ENCODE results near the gene PAOX.

The PAOX gene

DNA sequence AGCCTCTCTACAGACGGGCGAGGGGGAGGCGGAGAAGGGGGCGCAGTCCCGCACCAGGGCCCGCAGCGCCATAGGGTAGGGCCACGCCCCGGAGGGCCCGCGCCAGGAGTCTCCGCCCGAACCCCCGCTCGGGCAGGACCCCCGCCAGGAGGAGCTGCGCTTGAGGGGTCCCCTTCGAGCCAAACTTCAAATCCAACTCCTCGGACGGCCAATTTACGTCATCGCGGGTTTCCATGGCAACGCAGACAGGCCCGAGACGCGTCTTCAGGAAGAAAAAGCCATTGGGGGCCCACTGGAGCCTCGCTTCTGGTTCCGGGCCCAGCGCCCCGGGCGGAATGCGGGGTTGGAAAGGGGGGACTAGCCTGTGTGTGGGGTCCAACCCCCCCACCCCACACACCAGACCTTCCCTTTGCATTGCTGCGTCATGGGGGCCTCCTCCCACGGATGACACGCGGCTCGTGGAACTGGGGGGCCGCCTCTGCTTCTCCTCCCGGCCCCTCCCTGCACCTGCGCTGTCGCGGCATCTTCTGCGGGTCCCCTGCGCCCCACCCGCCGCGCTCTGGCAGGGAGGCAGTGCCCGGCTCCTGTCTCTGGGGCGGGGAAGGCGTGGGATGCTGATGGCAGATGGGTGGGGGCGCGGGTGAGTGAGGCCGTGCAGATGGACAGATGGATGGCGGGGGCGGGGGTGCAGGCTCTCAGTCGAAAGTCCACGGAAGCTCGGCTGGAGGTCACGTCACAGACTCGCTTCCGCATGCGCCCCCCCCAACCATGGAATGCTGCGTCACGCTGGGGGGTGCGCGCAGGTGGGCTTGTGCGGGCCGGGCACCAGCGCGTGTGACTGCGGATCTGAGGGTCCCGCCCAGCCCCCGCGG, 43.6 kb upstream of the PAOX start:
- no peaks in the 10 kb centered on the region for H3K79me2 ChIP-seq (ENCODE audit: control insufficient read depth, insufficient read depth, low read length, poor library complexity)
- H3K36me3 ChIP-seq (ENCODE audit: control insufficient read depth in 1 of 2, insufficient read depth in 2 of 2, low read length in 2 of 2): no peaks in the 10 kb centered on the region
- no peak overlapping the region for H2AFZ ChIP-seq (ENCODE audit: insufficient read depth, low read length, poor library complexity)
- no peak overlapping the region for H3K18ac ChIP-seq (ENCODE audit: low read length)
- no peak overlapping the region for H4K91ac ChIP-seq (ENCODE audit: low read depth, low read length)
- no peak overlapping the region for H3K4me3 ChIP-seq (ENCODE audit: low read depth, low read length)
- no peak overlapping the region for H4K8ac ChIP-seq (ENCODE audit: low read depth, low read length)
- no CpG with 5 or more reads among the region's 75 CpGs for WGBS (ENCODE audit: extremely low coverage, insufficient coverage, insufficient read length)
- H4K12ac ChIP-seq (ENCODE audit: low read depth, low read length): no peak overlapping the region
- peaks cover 0 to 3% of the 10 kb centered on the region in 2 experiments for H3K4me1 ChIP-seq (ENCODE audit: control insufficient read depth in 1 of 2, insufficient read depth in 2 of 2, low read length in 2 of 2)
- no peak overlapping the region for H3K14ac ChIP-seq (ENCODE audit: low read length)
- no peak overlapping the region for H3K27ac ChIP-seq (ENCODE audit: low read depth, low read length)
- H2AK5ac ChIP-seq (ENCODE audit: low read length): no peak overlapping the region
- H3K4ac ChIP-seq (ENCODE audit: low read depth, low read length): no peak overlapping the region
- H3K27me3 ChIP-seq (ENCODE audit: insufficient read depth, low read length): peaks cover 45% of the 10 kb centered on the region
- H3K79me1 ChIP-seq (ENCODE audit: low read length): no peaks in the 10 kb centered on the region
- H3K9me3 ChIP-seq (ENCODE audit: insufficient read depth, low read depth, low read length): peaks cover 42% of the 10 kb centered on the region
- no peak overlapping the region for H3K23ac ChIP-seq (ENCODE audit: low read length)
- H3K4me2 ChIP-seq (ENCODE audit: low read length): peak overlapping the region; percentile 27
- H2BK12ac ChIP-seq (ENCODE audit: low read length): no peak overlapping the region
- H2BK5ac ChIP-seq (ENCODE audit: low read depth, low read length, poor library complexity): no peak overlapping the region
- H3K9ac ChIP-seq (ENCODE audit: low read length): no peak overlapping the region
- no peak overlapping the region for H2BK120ac ChIP-seq (ENCODE audit: insufficient read depth, low read length, poor library complexity)
- peak in 1 of 2 donors; percentile 51 for DNase-seq

DNA sequence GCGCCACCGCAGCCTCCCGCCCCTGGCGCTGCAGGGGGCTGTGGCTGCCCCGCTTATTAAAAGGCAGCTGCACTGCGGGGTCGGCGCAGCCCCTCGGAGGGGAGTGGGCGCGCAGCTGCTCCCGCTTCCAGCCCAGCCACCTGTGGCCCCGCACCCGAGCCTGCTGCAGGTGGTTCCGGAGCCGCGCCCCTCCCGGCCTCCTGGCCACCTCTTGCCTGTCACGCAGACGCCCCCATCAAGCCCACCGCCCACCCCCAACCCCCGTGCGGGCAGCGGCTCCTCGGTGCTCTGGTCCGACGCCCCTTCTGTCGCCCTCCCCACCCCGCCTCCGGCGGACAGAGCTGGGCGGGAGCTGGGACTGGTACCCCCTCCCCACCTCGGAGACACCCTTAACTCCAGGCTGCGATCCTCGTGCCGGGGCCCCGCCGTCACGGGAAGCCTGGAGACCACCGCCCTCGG, 42.9 kb upstream of the PAOX start:
- Histone ChIP-seq H3K79me1 (ENCODE audit: low read length) (no peaks in the 10 kb centered on the region), H3K4me1 (ENCODE audit: control insufficient read depth in 1 of 2, insufficient read depth in 2 of 2, low read length in 2 of 2) (peaks cover 0 to 3% of the 10 kb centered on the region in 2 experiments), H3K9ac (ENCODE audit: low read length) (no peak overlapping the region), H3K4me3 (ENCODE audit: low read depth, low read length) (no peak overlapping the region), H3K23ac (ENCODE audit: low read length) (no peak overlapping the region), H3K36me3 (ENCODE audit: control insufficient read depth in 1 of 2, insufficient read depth in 2 of 2, low read length in 2 of 2) (no peaks in the 10 kb centered on the region), H2AFZ (ENCODE audit: insufficient read depth, low read length, poor library complexity) (no peak overlapping the region), H4K12ac (ENCODE audit: low read depth, low read length) (no peak overlapping the region), H3K18ac (ENCODE audit: low read length) (no peak overlapping the region), H4K8ac (ENCODE audit: low read depth, low read length) (no peak overlapping the region), H3K14ac (ENCODE audit: low read length) (no peak overlapping the region), H3K79me2 (ENCODE audit: control insufficient read depth, insufficient read depth, low read length, poor library complexity) (no peaks in the 10 kb centered on the region), H3K4me2 (ENCODE audit: low read length) (no peak overlapping the region), H3K9me3 (ENCODE audit: insufficient read depth, low read depth, low read length) (peaks cover 42% of the 10 kb centered on the region), H2BK12ac (ENCODE audit: low read length) (no peak overlapping the region), H2BK120ac (ENCODE audit: insufficient read depth, low read length, poor library complexity) (no peak overlapping the region), H3K27me3 (ENCODE audit: insufficient read depth, low read length) (peaks cover 45% of the 10 kb centered on the region), H4K91ac (ENCODE audit: low read depth, low read length) (no peak overlapping the region), H2BK5ac (ENCODE audit: low read depth, low read length, poor library complexity) (no peak overlapping the region), H3K27ac (ENCODE audit: low read depth, low read length) (no peak overlapping the region), H3K4ac (ENCODE audit: low read depth, low read length) (no peak overlapping the region), H2AK5ac (ENCODE audit: low read length) (no peak overlapping the region)
- DNase-seq: no peak
- WGBS (ENCODE audit: extremely low coverage, insufficient coverage, insufficient read length): no CpG with 5 or more reads among the region's 41 CpGs

DNA sequence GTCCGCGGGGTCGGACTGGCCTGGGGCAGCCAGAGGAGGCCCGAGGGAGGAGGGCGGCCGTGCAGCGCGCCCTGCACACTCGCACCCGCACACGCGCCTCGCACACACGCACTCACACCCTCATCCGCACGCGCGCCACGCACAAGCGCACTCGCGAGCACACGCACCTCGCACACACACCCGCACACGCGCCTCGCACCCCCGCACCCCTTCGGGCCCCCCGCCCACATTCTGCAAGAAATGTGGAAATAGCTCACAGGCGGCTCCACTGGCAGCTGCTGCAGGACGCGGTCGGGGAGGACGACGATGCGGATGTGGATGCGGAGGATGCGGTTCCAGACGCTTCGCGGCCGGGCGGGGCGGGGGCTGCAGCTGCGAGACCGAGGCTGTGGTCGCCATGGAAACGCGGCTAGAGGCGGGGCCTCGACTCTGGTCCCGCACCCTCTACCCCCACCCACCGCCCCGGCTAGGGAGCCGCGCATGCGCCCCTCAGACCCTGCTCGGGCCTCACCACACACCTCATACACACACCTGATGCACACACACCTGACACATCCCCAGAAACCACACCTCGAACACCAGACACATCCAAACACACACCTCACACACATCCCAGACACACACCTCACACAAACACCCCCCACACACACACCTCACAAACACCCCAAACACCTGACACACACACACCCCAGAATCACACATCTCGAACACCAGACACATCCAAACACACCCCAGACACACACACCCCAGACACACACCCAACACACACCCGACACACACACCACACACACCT, 42.3 kb upstream of the PAOX start, which contains the start of gene CALY:
Gene CALY (minus strand): TSS at position 320 of the 793 bp plus-strand sequence. CDS start 7,907 bp downstream, outside the sequence.
- H3K4me3 ChIP-seq (ENCODE audit: low read depth, low read length): peak within 1 kb of the TSS; percentile 53
- H3K27ac ChIP-seq (ENCODE audit: low read depth, low read length): no peak within 1 kb of the TSS
- H3K14ac ChIP-seq (ENCODE audit: low read length): no peak within 1 kb of the TSS
- no peak within 1 kb of the TSS for H2AFZ ChIP-seq (ENCODE audit: insufficient read depth, low read length, poor library complexity)
- DNase-seq: no peak
- no peaks in the 10 kb centered on the region for H3K79me1 ChIP-seq (ENCODE audit: low read length)
- peaks cover 0 to 3% of the 10 kb centered on the region in 2 experiments for H3K4me1 ChIP-seq (ENCODE audit: control insufficient read depth in 1 of 2, insufficient read depth in 2 of 2, low read length in 2 of 2)
- H3K9me3 ChIP-seq (ENCODE audit: insufficient read depth, low read depth, low read length): peaks cover 42% of the 10 kb centered on the region
- H3K79me2 ChIP-seq (ENCODE audit: control insufficient read depth, insufficient read depth, low read length, poor library complexity): no peaks in the 10 kb centered on the region
- H2BK5ac ChIP-seq (ENCODE audit: low read depth, low read length, poor library complexity): no peak within 1 kb of the TSS
- H4K91ac ChIP-seq (ENCODE audit: low read depth, low read length): no peak within 1 kb of the TSS
- no peak within 1 kb of the TSS for H4K12ac ChIP-seq (ENCODE audit: low read depth, low read length)
- H3K36me3 ChIP-seq (ENCODE audit: control insufficient read depth in 1 of 2, insufficient read depth in 2 of 2, low read length in 2 of 2): no peaks in the 10 kb centered on the region
- H2BK120ac ChIP-seq (ENCODE audit: insufficient read depth, low read length, poor library complexity): no peak within 1 kb of the TSS
- no peak within 1 kb of the TSS for H3K18ac ChIP-seq (ENCODE audit: low read length)
- no peak within 1 kb of the TSS for H2BK12ac ChIP-seq (ENCODE audit: low read length)
- H3K23ac ChIP-seq (ENCODE audit: low read length): no peak within 1 kb of the TSS
- WGBS (ENCODE audit: extremely low coverage, insufficient coverage, insufficient read length): no CpG with 5 or more reads among the region's 63 CpGs
- no peak within 1 kb of the TSS for H2AK5ac ChIP-seq (ENCODE audit: low read length)
- no peak within 1 kb of the TSS for H3K9ac ChIP-seq (ENCODE audit: low read length)
- H3K27me3 ChIP-seq (ENCODE audit: insufficient read depth, low read length): peaks cover 45% of the 10 kb centered on the region
- H3K4me2 ChIP-seq (ENCODE audit: low read length): no peak within 1 kb of the TSS
- H3K4ac ChIP-seq (ENCODE audit: low read depth, low read length): no peak within 1 kb of the TSS
- H4K8ac ChIP-seq (ENCODE audit: low read depth, low read length): no peak within 1 kb of the TSS

DNA sequence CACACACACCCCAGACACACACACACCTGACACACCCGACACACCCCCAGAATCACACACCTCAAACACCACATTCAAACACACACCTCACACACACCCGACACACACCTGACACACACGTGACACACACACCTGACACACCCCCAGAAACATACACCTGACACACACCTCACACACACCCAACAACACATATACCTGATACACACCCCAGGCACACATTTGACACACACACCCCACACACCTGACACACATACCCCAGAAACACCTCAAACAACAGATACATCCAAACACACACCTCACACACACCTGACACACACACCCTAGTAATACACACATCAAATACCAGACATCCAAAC, 41.7 kb upstream of the PAOX start:
- H3K9me3 ChIP-seq (ENCODE audit: insufficient read depth, low read depth, low read length): peaks cover 42% of the 10 kb centered on the region
- no peak overlapping the region for H3K27ac ChIP-seq (ENCODE audit: low read depth, low read length)
- H3K79me2 ChIP-seq (ENCODE audit: control insufficient read depth, insufficient read depth, low read length, poor library complexity): no peaks in the 10 kb centered on the region
- H3K36me3 ChIP-seq (ENCODE audit: control insufficient read depth in 1 of 2, insufficient read depth in 2 of 2, low read length in 2 of 2): no peaks in the 10 kb centered on the region
- no peak overlapping the region for H3K4ac ChIP-seq (ENCODE audit: low read depth, low read length)
- no peak overlapping the region for H2BK5ac ChIP-seq (ENCODE audit: low read depth, low read length, poor library complexity)
- no peak overlapping the region for H3K9ac ChIP-seq (ENCODE audit: low read length)
- no peak overlapping the region for H3K4me2 ChIP-seq (ENCODE audit: low read length)
- 100% methylated on average over 2 of the region's 3 CpGs for WGBS (ENCODE audit: extremely low coverage, insufficient coverage, insufficient read length)
- H4K12ac ChIP-seq (ENCODE audit: low read depth, low read length): no peak overlapping the region
- peaks cover 41% of the 10 kb centered on the region for H3K27me3 ChIP-seq (ENCODE audit: insufficient read depth, low read length)
- H4K91ac ChIP-seq (ENCODE audit: low read depth, low read length): no peak overlapping the region
- H3K4me1 ChIP-seq (ENCODE audit: control insufficient read depth in 1 of 2, insufficient read depth in 2 of 2, low read length in 2 of 2): peaks cover 0 to 3% of the 10 kb centered on the region in 2 experiments
- H3K79me1 ChIP-seq (ENCODE audit: low read length): no peaks in the 10 kb centered on the region
- no peak overlapping the region for H4K8ac ChIP-seq (ENCODE audit: low read depth, low read length)
- no peak overlapping the region for H2AFZ ChIP-seq (ENCODE audit: insufficient read depth, low read length, poor library complexity)
- H2AK5ac ChIP-seq (ENCODE audit: low read length): no peak overlapping the region
- H3K23ac ChIP-seq (ENCODE audit: low read length): no peak overlapping the region
- H3K14ac ChIP-seq (ENCODE audit: low read length): no peak overlapping the region
- peak overlapping the region; percentile 0 for H3K4me3 ChIP-seq (ENCODE audit: low read depth, low read length)
- no peak overlapping the region for H3K18ac ChIP-seq (ENCODE audit: low read length)
- no peak overlapping the region for H2BK120ac ChIP-seq (ENCODE audit: insufficient read depth, low read length, poor library complexity)
- H2BK12ac ChIP-seq (ENCODE audit: low read length): no peak overlapping the region
- no peak for DNase-seq

All from trophoblast cell (in vitro differentiated cells and primary cell).